ENCODE results near the gene SND1. TPM values are rescaled to one million over a fixed set of nuclear protein-coding genes. Genes with fewer than 3 reads are reported as not detected.

Gene SND1
- total and polyA plus RNA-seq, 10 of the 15 experiments (the other 5 are each of a cell fraction or from before 2014, with no cell fraction given), result 52.4 to 270 (median 146) TPM

DNA sequence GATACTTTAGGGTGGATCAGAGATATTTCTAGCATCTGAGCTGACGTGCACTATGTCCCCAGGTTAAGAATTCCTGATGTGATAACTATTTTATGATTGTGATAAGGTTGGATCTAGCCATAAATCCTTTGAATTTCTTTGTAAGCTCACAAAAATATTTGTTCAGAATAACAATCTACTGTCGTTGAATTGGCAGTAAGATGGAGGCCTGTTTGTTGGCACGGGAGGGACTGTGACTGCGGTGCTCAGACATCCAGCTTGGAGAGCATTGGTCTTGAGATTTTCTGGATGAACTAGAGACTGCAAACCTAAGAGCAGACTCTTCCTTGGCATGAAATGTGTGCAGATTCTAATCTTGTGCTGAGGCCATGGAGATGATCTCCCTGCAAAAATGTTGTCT lies 248.1 kb downstream of the SND1 start:
- RAD21 ChIA-PET (ENCODE audit: unreplicated experiment), result interaction anchor here (1.2 kb wide), 1 partner anchor 26 kb away, joined by 3 read pairs; no protein-coding TSS in a partner anchor
- in situ Hi-C loops (cut with MboI) (no loop called here), intact Hi-C loops (cut with micrococcal nuclease; ENCODE audit: unreplicated experiment) (no loop called here)
- Histone ChIP-seq H2AFZ (ENCODE audit: control insufficient read depth, low read depth, low read length) (no peak overlapping the region), H3K9ac (ENCODE audit: control insufficient read depth, insufficient read depth, low read length) (no peak overlapping the region; the same call in 1 of the 2 replicates), H3K4me1 (ENCODE audit: control insufficient read depth, insufficient read depth, low read length) (peaks cover 55% of the 10 kb centered on the region), H3K36me3 (ENCODE audit: control insufficient read depth in 2 of 2, insufficient read depth in 2 of 2, low read length in 1 of 2) (peaks cover 7 to 13% of the 10 kb centered on the region in 2 experiments), H3K9me3 (replicated peaks; ENCODE audit: control insufficient read depth, insufficient read depth, low read length) (no peaks in the 10 kb centered on the region), H3K27me3 (replicated peaks in 1 of 2; ENCODE audit: control insufficient read depth in 2 of 2, insufficient read depth in 2 of 2, low read length in 1 of 2) (no peaks in the 10 kb centered on the region), H4K20me1 (ENCODE audit: control insufficient read depth, insufficient read depth) (no peaks in the 10 kb centered on the region; the same call in 1 of the 2 replicates), H3K4me3 (no peak overlapping the region), H3K79me2 (ENCODE audit: control insufficient read depth, insufficient read depth, low read length) (peaks cover 19% of the 10 kb centered on the region), H3K27ac (ENCODE audit: control insufficient read depth, insufficient read depth) (peak overlapping the region; percentile 70), H3K4me2 (ENCODE audit: control insufficient read depth, insufficient read depth) (peak overlapping the region; percentile 73; the same call in 1 of the 2 replicates)
- POLR2A ChIA-PET, result no interaction called here
- no TSS peak for BruUV-seq (replicated peaks)
- DNase-seq (ENCODE audit: low read depth, low spot score), result no peak
- TF ChIP-seq RB1 (IDR thresholded peaks at IDR 0.05; ENCODE audit: borderline replicate concordance) (no peak), NR2C2 (IDR thresholded peaks at IDR 0.05; ENCODE audit: borderline replicate concordance, control insufficient read depth, insufficient read length, low read depth) (no peak), IKZF2 (IDR thresholded peaks at IDR 0.05) (no peak), BACH1 (IDR thresholded peaks at IDR 0.05; ENCODE audit: borderline replicate concordance) (no peak), MTA2 (IDR thresholded peaks at IDR 0.05; ENCODE audit: low read depth) (no peak), FOXK2 (IDR thresholded peaks at IDR 0.05) (no peak)
- TF ChIP-seq, protein P1, sequence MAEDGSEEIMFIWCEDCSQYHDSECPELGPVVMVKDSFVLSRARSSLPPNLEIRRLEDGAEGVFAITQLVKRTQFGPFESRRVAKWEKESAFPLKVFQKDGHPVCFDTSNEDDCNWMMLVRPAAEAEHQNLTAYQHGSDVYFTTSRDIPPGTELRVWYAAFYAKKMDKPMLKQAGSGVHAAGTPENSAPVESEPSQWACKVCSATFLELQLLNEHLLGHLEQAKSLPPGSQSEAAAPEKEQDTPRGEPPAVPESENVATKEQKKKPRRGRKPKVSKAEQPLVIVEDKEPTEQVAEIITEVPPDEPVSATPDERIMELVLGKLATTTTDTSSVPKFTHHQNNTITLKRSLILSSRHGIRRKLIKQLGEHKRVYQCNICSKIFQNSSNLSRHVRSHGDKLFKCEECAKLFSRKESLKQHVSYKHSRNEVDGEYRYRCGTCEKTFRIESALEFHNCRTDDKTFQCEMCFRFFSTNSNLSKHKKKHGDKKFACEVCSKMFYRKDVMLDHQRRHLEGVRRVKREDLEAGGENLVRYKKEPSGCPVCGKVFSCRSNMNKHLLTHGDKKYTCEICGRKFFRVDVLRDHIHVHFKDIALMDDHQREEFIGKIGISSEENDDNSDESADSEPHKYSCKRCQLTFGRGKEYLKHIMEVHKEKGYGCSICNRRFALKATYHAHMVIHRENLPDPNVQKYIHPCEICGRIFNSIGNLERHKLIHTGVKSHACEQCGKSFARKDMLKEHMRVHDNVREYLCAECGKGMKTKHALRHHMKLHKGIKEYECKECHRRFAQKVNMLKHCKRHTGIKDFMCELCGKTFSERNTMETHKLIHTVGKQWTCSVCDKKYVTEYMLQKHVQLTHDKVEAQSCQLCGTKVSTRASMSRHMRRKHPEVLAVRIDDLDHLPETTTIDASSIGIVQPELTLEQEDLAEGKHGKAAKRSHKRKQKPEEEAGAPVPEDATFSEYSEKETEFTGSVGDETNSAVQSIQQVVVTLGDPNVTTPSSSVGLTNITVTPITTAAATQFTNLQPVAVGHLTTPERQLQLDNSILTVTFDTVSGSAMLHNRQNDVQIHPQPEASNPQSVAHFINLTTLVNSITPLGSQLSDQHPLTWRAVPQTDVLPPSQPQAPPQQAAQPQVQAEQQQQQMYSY (CRISPR knock-in tag; IDR thresholded peaks at IDR 0.05), result no peak
- TF ChIP-seq, protein P2, sequence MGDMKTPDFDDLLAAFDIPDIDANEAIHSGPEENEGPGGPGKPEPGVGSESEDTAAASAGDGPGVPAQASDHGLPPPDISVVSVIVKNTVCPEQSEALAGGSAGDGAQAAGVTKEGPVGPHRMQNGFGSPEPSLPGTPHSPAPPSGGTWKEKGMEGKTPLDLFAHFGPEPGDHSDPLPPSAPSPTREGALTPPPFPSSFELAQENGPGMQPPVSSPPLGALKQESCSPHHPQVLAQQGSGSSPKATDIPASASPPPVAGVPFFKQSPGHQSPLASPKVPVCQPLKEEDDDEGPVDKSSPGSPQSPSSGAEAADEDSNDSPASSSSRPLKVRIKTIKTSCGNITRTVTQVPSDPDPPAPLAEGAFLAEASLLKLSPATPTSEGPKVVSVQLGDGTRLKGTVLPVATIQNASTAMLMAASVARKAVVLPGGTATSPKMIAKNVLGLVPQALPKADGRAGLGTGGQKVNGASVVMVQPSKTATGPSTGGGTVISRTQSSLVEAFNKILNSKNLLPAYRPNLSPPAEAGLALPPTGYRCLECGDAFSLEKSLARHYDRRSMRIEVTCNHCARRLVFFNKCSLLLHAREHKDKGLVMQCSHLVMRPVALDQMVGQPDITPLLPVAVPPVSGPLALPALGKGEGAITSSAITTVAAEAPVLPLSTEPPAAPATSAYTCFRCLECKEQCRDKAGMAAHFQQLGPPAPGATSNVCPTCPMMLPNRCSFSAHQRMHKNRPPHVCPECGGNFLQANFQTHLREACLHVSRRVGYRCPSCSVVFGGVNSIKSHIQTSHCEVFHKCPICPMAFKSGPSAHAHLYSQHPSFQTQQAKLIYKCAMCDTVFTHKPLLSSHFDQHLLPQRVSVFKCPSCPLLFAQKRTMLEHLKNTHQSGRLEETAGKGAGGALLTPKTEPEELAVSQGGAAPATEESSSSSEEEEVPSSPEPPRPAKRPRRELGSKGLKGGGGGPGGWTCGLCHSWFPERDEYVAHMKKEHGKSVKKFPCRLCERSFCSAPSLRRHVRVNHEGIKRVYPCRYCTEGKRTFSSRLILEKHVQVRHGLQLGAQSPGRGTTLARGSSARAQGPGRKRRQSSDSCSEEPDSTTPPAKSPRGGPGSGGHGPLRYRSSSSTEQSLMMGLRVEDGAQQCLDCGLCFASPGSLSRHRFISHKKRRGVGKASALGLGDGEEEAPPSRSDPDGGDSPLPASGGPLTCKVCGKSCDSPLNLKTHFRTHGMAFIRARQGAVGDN (IDR thresholded peaks at IDR 0.05), result no peak
- TF ChIP-seq, protein P3, sequence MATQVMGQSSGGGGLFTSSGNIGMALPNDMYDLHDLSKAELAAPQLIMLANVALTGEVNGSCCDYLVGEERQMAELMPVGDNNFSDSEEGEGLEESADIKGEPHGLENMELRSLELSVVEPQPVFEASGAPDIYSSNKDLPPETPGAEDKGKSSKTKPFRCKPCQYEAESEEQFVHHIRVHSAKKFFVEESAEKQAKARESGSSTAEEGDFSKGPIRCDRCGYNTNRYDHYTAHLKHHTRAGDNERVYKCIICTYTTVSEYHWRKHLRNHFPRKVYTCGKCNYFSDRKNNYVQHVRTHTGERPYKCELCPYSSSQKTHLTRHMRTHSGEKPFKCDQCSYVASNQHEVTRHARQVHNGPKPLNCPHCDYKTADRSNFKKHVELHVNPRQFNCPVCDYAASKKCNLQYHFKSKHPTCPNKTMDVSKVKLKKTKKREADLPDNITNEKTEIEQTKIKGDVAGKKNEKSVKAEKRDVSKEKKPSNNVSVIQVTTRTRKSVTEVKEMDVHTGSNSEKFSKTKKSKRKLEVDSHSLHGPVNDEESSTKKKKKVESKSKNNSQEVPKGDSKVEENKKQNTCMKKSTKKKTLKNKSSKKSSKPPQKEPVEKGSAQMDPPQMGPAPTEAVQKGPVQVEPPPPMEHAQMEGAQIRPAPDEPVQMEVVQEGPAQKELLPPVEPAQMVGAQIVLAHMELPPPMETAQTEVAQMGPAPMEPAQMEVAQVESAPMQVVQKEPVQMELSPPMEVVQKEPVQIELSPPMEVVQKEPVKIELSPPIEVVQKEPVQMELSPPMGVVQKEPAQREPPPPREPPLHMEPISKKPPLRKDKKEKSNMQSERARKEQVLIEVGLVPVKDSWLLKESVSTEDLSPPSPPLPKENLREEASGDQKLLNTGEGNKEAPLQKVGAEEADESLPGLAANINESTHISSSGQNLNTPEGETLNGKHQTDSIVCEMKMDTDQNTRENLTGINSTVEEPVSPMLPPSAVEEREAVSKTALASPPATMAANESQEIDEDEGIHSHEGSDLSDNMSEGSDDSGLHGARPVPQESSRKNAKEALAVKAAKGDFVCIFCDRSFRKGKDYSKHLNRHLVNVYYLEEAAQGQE (IDR thresholded peaks at IDR 0.05; ENCODE audit: low read depth, low read length), result no peak
- TF ChIP-seq, protein P4, sequence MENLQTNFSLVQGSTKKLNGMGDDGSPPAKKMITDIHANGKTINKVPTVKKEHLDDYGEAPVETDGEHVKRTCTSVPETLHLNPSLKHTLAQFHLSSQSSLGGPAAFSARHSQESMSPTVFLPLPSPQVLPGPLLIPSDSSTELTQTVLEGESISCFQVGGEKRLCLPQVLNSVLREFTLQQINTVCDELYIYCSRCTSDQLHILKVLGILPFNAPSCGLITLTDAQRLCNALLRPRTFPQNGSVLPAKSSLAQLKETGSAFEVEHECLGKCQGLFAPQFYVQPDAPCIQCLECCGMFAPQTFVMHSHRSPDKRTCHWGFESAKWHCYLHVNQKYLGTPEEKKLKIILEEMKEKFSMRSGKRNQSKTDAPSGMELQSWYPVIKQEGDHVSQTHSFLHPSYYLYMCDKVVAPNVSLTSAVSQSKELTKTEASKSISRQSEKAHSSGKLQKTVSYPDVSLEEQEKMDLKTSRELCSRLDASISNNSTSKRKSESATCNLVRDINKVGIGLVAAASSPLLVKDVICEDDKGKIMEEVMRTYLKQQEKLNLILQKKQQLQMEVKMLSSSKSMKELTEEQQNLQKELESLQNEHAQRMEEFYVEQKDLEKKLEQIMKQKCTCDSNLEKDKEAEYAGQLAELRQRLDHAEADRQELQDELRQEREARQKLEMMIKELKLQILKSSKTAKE (IDR thresholded peaks at IDR 0.05; ENCODE audit: low read depth, poor library complexity, severe bottlenecking), result no peak
- ATAC-seq, result no peak
- CTCF ChIA-PET, result interaction anchor here (1.3 kb wide), 2 partner anchors 13 to 108 kb away, joined by 3 to 5 read pairs; no protein-coding TSS in a partner anchor
- 69% methylated on average over 4 of the region's 4 CpGs for WGBS (ENCODE audit: insufficient coverage, insufficient replicate concordance, low lambda C conversion rate, missing lambda C conversion rate)
- SMC1A ChIA-PET (ENCODE audit: uncharacterized antibody, unreplicated experiment), result interaction anchor here (0.6 to 4.4 kb wide), 7 partner anchors 11 to 209 kb away, joined by 3 to 19 read pairs (median 4); no protein-coding TSS in a partner anchor
- no peak for FAIRE-seq

All from GM12878 (cell line).